Fibroblast of lung (primary cell): ENCODE results near the gene GPR173. TPM values are rescaled to one million over a fixed set of nuclear protein-coding genes. Genes with fewer than 3 reads are reported as not detected.

Experiments used
- DNase-seq, 2 donors: peaks; one replicate each; pipeline versions ENCODE4 v3.0.0 to v3.0.0-alpha.2; 2010; ENCODE audit warnings: low read depth in 2 of 2
- H2AFZ ChIP-seq: 2 replicates; pipeline ENCODE4 v1.5.1; 2012; ENCODE audit warnings: low read length, control low read depth, inconsistent platforms
- H3K27ac ChIP-seq: 2 replicates; pipeline ENCODE4 v1.5.1; 2011; ENCODE audit warnings: low read length, control low read depth; ENCODE audit not compliant: insufficient read depth
- H3K27me3 ChIP-seq: 2 replicates; pipeline ENCODE4 v1.5.1; 2011; ENCODE audit warnings: mild to moderate bottlenecking, low read length; ENCODE audit not compliant: control insufficient read depth, insufficient read depth
- H3K36me3 ChIP-seq: 2 replicates; pipeline ENCODE4 v1.5.1; 2011; ENCODE audit warnings: low read length; ENCODE audit not compliant: control insufficient read depth, insufficient read depth
- H3K4me1 ChIP-seq: 2 replicates; pipeline ENCODE4 v1.5.1; 2011; ENCODE audit warnings: low read length; ENCODE audit not compliant: control insufficient read depth, insufficient read depth; ENCODE audit errors: extremely low read depth
- H3K4me2 ChIP-seq: 2 replicates; pipeline ENCODE4 v1.5.1; 2011; ENCODE audit warnings: low read length, control low read depth; ENCODE audit not compliant: insufficient read depth; ENCODE audit errors: extremely low read depth
- H3K4me3 ChIP-seq, 4 experiments: fragments of 200-600 bp in 1 of 4; sonication (generic) in 1 of 4; replicated peaks in 1 of 4; 2 replicates each; pipeline ENCODE4 v1.5.1; 2011 to 2016; ENCODE audit warnings: low read length in 4 of 4, low read depth in 3 of 4, mild to moderate bottlenecking in 3 of 4, control low read depth in 2 of 4, inconsistent platforms in 1 of 4, mixed read lengths in 1 of 4; ENCODE audit not compliant: insufficient read depth in 1 of 4; ENCODE audit errors: control extremely low read depth in 1 of 4
- H3K79me2 ChIP-seq: 2 replicates; pipeline ENCODE4 v1.5.1; 2012; ENCODE audit warnings: mild to moderate bottlenecking, low read length, inconsistent platforms; ENCODE audit not compliant: control insufficient read depth, insufficient read depth
- H3K9ac ChIP-seq: 2 replicates; pipeline ENCODE4 v1.5.1; 2011; ENCODE audit warnings: mild to moderate bottlenecking, low read length, control low read depth; ENCODE audit not compliant: insufficient read depth
- H3K9me3 ChIP-seq: 2 replicates; pipeline ENCODE4 v1.5.1; 2012; ENCODE audit warnings: low read depth, low read length; ENCODE audit not compliant: control insufficient read depth, insufficient read depth
- H4K20me1 ChIP-seq: 2 replicates; pipeline ENCODE4 v1.5.1; 2011; ENCODE audit warnings: low read length; ENCODE audit not compliant: control insufficient read depth, insufficient read depth; ENCODE audit errors: extremely low read depth
- CTCF ChIP-seq, 2 donors: IDR thresholded peaks in 1 of 2; conservative IDR thresholded peaks in 1 of 2; 1 replicate in 1 of 2; 2 replicates in 1 of 2; pipeline ENCODE4 v1.5.1; 2011 to 2012; ENCODE audit warnings: low read length in 2 of 2, control low read depth in 1 of 2, inconsistent platforms in 1 of 2, low read depth in 1 of 2, mild to moderate bottlenecking in 1 of 2
- EZH2 ChIP-seq: IDR thresholded peaks from 2 replicates; pipeline ENCODE4 v1.5.1; 2012; ENCODE audit warnings: low read length, control low read depth, mild to moderate bottlenecking; ENCODE audit errors: missing control alignments
- polyA plus RNA-seq, 2 donors: library from polyadenylated mRNA; depleted of rRNA in 1 of 2; stranded (reverse) in 1 of 2; unstranded in 1 of 2; fragments of >200 nt; gene quantifications; 2 replicates each; pipeline ENCODE4 v1.2.1, GENCODE V29; 2011 to 2012; ENCODE audit warnings: missing spikeins in 1 of 2
- total RNA-seq: library from RNA; depleted of rRNA; stranded (reverse); fragments of >200 nt; gene quantifications from 2 replicates; pipeline ENCODE4 v1.2.1, GENCODE V29; 2014

The GPR173 gene
- total and polyA plus RNA-seq, 2 donors (not counting 1 experiment from before 2014, with no cell fraction given) = 3.9 to 5.6 TPM

GRCh38 chrX:53094582-53094905 is 46.0 kb downstream of the GPR173 start:
- no peaks in the 10 kb centered on the region for H3K36me3 ChIP-seq
- no peaks in the 10 kb centered on the region for H3K79me2 ChIP-seq
- H3K4me3 ChIP-seq = peak overlapping the region; percentile 36 to 71 (median 58)
- no peak overlapping the region for H3K27ac ChIP-seq
- H3K4me2 ChIP-seq = peak overlapping the region; percentile 77
- no peaks in the 10 kb centered on the region for H4K20me1 ChIP-seq
- H3K9ac ChIP-seq = peak overlapping the region; percentile 60
- H3K27me3 ChIP-seq = no peaks in the 10 kb centered on the region
- DNase-seq = no peak
- H2AFZ ChIP-seq = peak overlapping the region; percentile 27
- TF ChIP-seq CTCF (conservative IDR thresholded peaks at IDR 0.05 in 1 of 2, IDR thresholded peaks at IDR 0.05 in 1 of 2; ENCODE audit: low read depth in 1 of 2, low read length in 2 of 2) = no peak
- no peak for TF ChIP-seq EZH2
- no peaks in the 10 kb centered on the region for H3K4me1 ChIP-seq
- H3K9me3 ChIP-seq = no peaks in the 10 kb centered on the region

- Histone ChIP-seq H3K79me2 (no peaks in the 10 kb centered on the region), H2AFZ (no peak overlapping the region), H4K20me1 (no peaks in the 10 kb centered on the region), H3K9me3 (no peaks in the 10 kb centered on the region), H3K4me2 (no peak overlapping the region), H3K27me3 (no peaks in the 10 kb centered on the region), H3K4me3 (no peak overlapping the region), H3K27ac (no peak overlapping the region), H3K36me3 (no peaks in the 10 kb centered on the region), H3K4me1 (no peaks in the 10 kb centered on the region), H3K9ac (no peak overlapping the region)
- no peak for TF ChIP-seq EZH2
- no peak for TF ChIP-seq CTCF (conservative IDR thresholded peaks at IDR 0.05 in 1 of 2, IDR thresholded peaks at IDR 0.05 in 1 of 2; ENCODE audit: low read depth in 1 of 2, low read length in 2 of 2)
- DNase-seq = no peak
These were observed 47.2 kb downstream of the GPR173 start for GRCh38 chrX:53095796-53096195.

- Histone ChIP-seq H3K36me3 (no peaks in the 10 kb centered on the region), H3K4me1 (peaks cover 2% of the 10 kb centered on the region), H3K9me3 (no peaks in the 10 kb centered on the region), H3K27me3 (no peaks in the 10 kb centered on the region), H3K4me2 (no peak overlapping the region), H4K20me1 (no peaks in the 10 kb centered on the region), H3K4me3 (no peak overlapping the region), H3K79me2 (no peaks in the 10 kb centered on the region), H2AFZ (no peak overlapping the region), H3K9ac (no peak overlapping the region), H3K27ac (peak overlapping the region; percentile 75)
- DNase-seq = no peak
- TF ChIP-seq EZH2 = no peak
These were observed 66.4 kb downstream of the GPR173 start for GRCh38 chrX:53114864-53115549.
